Upper lobe of right lung (tissue), 1 donor: ENCODE measurements around the gene RGS13. TPM values are rescaled to one million over a fixed set of nuclear protein-coding genes. Genes with fewer than 3 reads are reported as not detected.

ENCODE experiments used
- ATAC-seq: fragments of 200-7000 bp; cut with Tn5 transposase; one replicate; pipeline ENCODE4 v1.9.1; 2020; ENCODE audit warnings: mild to moderate bottlenecking, moderate library complexity
- DNase-seq: peaks from one replicate; pipeline ENCODE4 v3.0.0-alpha.2; 2020
- H3K27ac ChIP-seq: fragments of 200-600 bp; one replicate; pipeline ENCODE4 v1.8.0; 2022
- H3K27me3 ChIP-seq: fragments of 200-600 bp; one replicate; pipeline ENCODE4 v1.8.0; 2022; ENCODE audit warnings: mild to moderate bottlenecking
- H3K36me3 ChIP-seq: fragments of 200-600 bp; one replicate; pipeline ENCODE4 v1.8.0; 2022
- H3K4me1 ChIP-seq: fragments of 200-600 bp; one replicate; pipeline ENCODE4 v1.8.0; 2022
- H3K4me3 ChIP-seq: fragments of 200-600 bp; one replicate; pipeline ENCODE4 v1.8.0; 2022; ENCODE audit warnings: mild to moderate bottlenecking
- H3K9me3 ChIP-seq: fragments of 200-600 bp; one replicate; pipeline ENCODE4 v1.8.0; 2022
- intact Hi-C: fragments of 100-400 bp; cut with DNase I; formaldehyde crosslinking; loops from one replicate; pipeline ENCODE4 v1.11.0; 2022
- total RNA-seq: library from RNA; stranded (reverse); fragmentation: NEBNext Ultra II Directional; extraction: Animal tissue kit (Norgen Biotek cat#: 25700); gene quantifications from one replicate; pipeline ENCODE4 v1.2.1, GENCODE V29; 2021
- TF ChIP-seq, protein P1 (sequence below): fragments of 200-600 bp; IDR thresholded peaks from one replicate; pipeline ENCODE4 v1.8.0; 2022; ENCODE audit warnings: antibody characterized with exemption
- donor health status: DM: no; HTN: yes; CAD: no; lungs with severe emphysema.

Gene RGS13
- total RNA-seq, 1 donor from 2014 or later = 4.7 TPM

DNA sequence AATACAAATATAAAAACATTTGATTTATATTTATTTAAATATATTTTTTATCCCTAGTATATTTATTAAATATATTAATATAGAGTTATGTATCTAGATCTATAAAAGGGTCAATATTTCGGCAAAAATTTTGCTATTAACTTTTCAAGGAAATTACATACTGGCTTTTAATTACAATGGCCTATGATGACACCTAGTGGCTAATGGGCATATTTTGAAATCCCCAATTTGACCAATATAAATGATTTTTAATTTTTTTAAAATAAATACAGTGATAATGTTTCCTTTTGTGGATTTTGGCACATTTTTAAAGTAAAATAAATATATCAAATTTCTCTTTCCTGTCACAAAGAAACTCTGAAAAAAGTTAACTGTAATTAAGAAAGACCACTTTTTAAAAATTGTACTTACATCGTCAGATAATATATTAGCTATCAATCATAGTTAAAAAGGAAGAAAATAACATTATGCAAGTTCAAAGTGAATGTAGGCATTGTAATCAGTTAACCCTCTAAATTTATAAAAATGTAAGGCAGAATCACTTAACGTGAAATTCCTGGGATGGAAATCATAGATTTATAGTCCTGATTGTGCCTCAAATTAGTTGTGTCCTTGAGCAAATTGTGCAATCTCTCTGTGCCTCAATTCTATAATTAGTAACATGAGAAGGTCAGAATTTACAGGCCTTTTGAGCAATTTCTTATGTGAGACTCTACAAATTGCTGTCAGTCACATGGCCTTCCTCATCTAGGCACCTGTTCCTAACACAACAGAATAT, 25.6 kb upstream of the RGS13 start:
- Histone ChIP-seq H3K4me3 (no peak overlapping the region), H3K27ac (no peak overlapping the region), H3K36me3 (no peaks in the 10 kb centered on the region), H3K9me3 (no peaks in the 10 kb centered on the region), H3K27me3 (no peaks in the 10 kb centered on the region), H3K4me1 (no peaks in the 10 kb centered on the region)
- TF ChIP-seq, protein P1, sequence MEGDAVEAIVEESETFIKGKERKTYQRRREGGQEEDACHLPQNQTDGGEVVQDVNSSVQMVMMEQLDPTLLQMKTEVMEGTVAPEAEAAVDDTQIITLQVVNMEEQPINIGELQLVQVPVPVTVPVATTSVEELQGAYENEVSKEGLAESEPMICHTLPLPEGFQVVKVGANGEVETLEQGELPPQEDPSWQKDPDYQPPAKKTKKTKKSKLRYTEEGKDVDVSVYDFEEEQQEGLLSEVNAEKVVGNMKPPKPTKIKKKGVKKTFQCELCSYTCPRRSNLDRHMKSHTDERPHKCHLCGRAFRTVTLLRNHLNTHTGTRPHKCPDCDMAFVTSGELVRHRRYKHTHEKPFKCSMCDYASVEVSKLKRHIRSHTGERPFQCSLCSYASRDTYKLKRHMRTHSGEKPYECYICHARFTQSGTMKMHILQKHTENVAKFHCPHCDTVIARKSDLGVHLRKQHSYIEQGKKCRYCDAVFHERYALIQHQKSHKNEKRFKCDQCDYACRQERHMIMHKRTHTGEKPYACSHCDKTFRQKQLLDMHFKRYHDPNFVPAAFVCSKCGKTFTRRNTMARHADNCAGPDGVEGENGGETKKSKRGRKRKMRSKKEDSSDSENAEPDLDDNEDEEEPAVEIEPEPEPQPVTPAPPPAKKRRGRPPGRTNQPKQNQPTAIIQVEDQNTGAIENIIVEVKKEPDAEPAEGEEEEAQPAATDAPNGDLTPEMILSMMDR = peak; percentile 64
- ATAC-seq = no peak
- no peak for DNase-seq
- intact Hi-C loops = no loop called here

DNA sequence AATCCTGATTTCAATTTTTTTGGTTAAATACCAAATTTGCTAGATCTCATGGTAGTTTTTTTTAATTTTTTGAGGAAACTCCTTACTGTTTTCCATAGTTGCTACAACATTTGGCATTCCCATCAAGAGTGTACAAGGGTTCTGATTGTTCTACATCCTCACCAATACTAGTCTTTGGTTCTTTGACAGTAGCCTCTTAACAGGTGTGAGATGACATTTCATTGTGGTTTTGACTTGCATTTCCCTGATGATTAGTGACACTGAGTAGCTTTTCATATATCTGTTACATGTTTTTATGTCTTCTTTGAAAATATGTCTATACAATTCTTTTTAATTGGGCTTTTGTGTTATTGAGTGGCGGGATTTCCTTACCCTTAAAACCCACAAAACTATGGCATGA, 20.9 kb upstream of the RGS13 start:
- DNase-seq (no peak), ATAC-seq (no peak)
- Histone ChIP-seq H3K4me3 (no peak overlapping the region), H3K27ac (no peak overlapping the region), H3K36me3 (no peaks in the 10 kb centered on the region), H3K4me1 (no peaks in the 10 kb centered on the region), H3K9me3 (no peaks in the 10 kb centered on the region), H3K27me3 (no peaks in the 10 kb centered on the region)
- intact Hi-C loops = no loop called here
- TF ChIP-seq, protein P1 = no peak

DNA sequence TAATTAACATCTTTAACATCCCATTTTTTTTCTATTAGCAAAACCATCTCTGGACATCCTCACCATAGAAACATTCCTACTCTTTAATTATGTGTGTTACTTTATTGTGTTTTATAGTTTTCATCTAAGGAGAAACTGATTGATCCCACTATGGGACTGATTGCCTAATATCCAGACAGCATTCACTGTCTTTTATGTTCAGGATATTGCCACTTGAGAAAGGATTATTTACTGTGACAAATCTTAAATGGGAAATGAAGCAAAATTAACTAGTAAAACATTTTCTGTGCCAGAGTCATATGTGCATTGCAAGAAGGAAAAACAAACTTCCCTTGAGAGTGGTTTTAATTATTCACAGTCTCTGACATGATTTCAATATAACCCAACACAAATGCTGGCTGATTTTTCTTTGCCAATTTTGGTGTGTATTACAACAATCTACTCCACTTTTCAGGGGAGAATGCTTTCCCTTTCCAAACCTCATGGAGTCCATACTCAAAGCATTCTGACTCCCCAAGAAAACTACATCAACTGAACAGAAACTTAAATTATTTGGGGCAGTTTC, 15.8 kb upstream of the RGS13 start:
- Histone ChIP-seq H3K4me3 (no peak overlapping the region), H3K27ac (no peak overlapping the region), H3K4me1 (no peaks in the 10 kb centered on the region), H3K27me3 (no peaks in the 10 kb centered on the region), H3K36me3 (no peaks in the 10 kb centered on the region), H3K9me3 (no peaks in the 10 kb centered on the region)
- intact Hi-C loops = no loop called here
- DNase-seq (no peak), ATAC-seq (no peak)
- TF ChIP-seq, protein P1 = no peak

DNA sequence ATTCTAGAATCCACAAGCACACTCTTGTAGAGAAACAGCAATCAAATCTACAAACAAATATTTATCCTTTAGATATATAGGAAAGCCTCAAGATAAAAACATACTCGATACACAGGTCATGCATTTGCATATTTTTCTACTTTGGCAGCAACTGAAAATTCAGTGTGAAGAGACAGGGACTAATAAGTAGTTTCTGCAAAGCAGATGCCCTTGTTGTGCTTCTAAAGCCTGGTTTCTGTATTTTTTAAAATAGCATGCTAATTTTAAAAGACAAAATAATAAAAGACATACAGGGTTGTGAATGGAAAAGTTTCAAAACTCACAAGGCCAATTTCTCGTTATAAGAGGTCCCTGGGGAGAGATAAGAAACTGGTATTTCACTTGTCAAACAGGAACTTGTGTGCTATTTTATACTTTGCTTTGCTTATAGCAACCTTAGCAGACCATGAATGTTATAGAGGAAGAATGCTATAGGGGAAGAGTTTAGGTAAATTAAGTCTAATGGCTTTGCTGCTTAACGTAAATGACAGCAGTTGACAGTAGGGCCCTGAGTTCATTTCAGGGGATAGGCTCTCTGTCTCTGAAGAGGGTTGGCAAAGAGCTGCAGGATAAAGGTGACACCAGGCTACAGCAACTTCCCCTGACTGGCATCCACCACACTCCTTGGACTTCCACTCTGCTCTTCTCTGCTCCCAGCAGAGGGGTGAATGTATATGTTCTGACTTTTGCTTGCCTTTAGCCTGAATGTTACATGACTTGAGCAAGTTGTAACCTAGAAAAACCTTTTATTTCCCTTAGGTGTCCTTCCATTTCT, 9.4 kb upstream of the RGS13 start:
- no peaks in the 10 kb centered on the region for H3K36me3 ChIP-seq
- DNase-seq (no peak), ATAC-seq (no peak)
- intact Hi-C loops = no loop called here
- no peaks in the 10 kb centered on the region for H3K4me1 ChIP-seq
- H3K9me3 ChIP-seq = no peaks in the 10 kb centered on the region
- H3K4me3 ChIP-seq = no peak overlapping the region
- TF ChIP-seq, protein P1 = no peak
- H3K27me3 ChIP-seq = no peaks in the 10 kb centered on the region
- H3K27ac ChIP-seq = no peak overlapping the region

- ATAC-seq (no peak), DNase-seq (no peak)
- H3K9me3 ChIP-seq = no peaks in the 10 kb centered on the region
- no peak overlapping the region for H3K4me3 ChIP-seq
- no peaks in the 10 kb centered on the region for H3K4me1 ChIP-seq
- no peaks in the 10 kb centered on the region for H3K36me3 ChIP-seq
- intact Hi-C loops = no loop called here
- H3K27me3 ChIP-seq = no peaks in the 10 kb centered on the region
- TF ChIP-seq, protein P1 = no peak
- no peak overlapping the region for H3K27ac ChIP-seq
Measured at GRCh38 chr1:192627901-192628300, 8.0 kb upstream of the RGS13 start.
